ENCODE measurements around the gene CEMIP.

DNA sequence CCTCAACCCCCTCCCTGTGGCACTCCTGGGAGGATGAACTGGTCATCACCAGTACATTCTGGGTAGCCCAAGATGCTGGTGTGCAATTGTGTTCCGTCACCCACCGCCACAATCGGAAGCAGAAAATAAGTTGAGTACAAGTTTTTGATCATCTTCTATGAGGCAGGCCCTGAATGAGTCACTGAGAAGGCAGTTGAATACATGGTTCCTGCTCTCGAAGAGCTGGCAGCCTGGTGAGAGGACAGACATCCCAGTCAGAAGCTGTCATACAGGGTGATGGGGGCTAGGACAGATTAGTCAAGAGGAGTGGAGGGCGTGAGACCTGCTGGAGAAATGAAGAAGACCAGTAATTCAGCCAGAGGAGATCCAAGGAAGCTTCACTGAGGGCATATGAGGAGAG lies 6.2 kb downstream of the CEMIP start:
- TF ChIP-seq, protein P1, sequence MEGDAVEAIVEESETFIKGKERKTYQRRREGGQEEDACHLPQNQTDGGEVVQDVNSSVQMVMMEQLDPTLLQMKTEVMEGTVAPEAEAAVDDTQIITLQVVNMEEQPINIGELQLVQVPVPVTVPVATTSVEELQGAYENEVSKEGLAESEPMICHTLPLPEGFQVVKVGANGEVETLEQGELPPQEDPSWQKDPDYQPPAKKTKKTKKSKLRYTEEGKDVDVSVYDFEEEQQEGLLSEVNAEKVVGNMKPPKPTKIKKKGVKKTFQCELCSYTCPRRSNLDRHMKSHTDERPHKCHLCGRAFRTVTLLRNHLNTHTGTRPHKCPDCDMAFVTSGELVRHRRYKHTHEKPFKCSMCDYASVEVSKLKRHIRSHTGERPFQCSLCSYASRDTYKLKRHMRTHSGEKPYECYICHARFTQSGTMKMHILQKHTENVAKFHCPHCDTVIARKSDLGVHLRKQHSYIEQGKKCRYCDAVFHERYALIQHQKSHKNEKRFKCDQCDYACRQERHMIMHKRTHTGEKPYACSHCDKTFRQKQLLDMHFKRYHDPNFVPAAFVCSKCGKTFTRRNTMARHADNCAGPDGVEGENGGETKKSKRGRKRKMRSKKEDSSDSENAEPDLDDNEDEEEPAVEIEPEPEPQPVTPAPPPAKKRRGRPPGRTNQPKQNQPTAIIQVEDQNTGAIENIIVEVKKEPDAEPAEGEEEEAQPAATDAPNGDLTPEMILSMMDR (conservative IDR thresholded peaks at IDR 0.05; ENCODE audit: low read depth, low read length): no peak
- no peak for TF ChIP-seq POLR2A (IDR thresholded peaks at IDR 0.05; ENCODE audit: low read depth, low read length)
- TF ChIP-seq ELK1 (IDR thresholded peaks at IDR 0.05; ENCODE audit: borderline replicate concordance, low read depth, low read length): no peak
- TF ChIP-seq MAFK (IDR thresholded peaks at IDR 0.05; ENCODE audit: low read depth, low read length): no peak
- TF ChIP-seq MXI1 (IDR thresholded peaks at IDR 0.05; ENCODE audit: borderline replicate concordance, low read depth, low read length): no peak

Data from IMR-90 (cell line).